Tibial artery (tissue), 4 donors: ENCODE measurements around the gene CYTH1.
"Not testable (repeated sequence)": the region's sequence is repeated elsewhere in the genome, so short reads cannot be mapped to it uniquely, and the experiment has no call there.

Source experiments
- DNase-seq, 2 donors: peaks; one replicate each; pipeline ENCODE4 v3.0.0-alpha.2; 2019
- H3K27ac ChIP-seq, 2 donors: fragments of 200-600 bp; sonication (generic) in 1 of 2; 1 replicate in 1 of 2; 2 replicates in 1 of 2; pipeline ENCODE4 v1.5.1; 2018 to 2019; ENCODE audit warnings: mild to moderate bottlenecking in 1 of 2
- H3K27me3 ChIP-seq, 2 donors: fragments of 200-600 bp; sonication (generic) in 1 of 2; one replicate each; pipeline versions ENCODE4 v1.5.1 to v1.6.0; 2016 to 2019
- H3K36me3 ChIP-seq, 3 donors: fragments of 200-600 bp; sonication (generic) in 2 of 3; one replicate each; pipeline ENCODE4 v1.5.1; 2016 to 2019; ENCODE audit warnings: mild to moderate bottlenecking in 2 of 3
- H3K4me1 ChIP-seq, 4 donors: fragments of 200-600 bp; sonication (generic) in 2 of 4; 1 replicate in 3 of 4; 2 replicates in 1 of 4; pipeline ENCODE4 v1.5.1; 2016 to 2019
- H3K4me3 ChIP-seq, 2 donors: fragments of 200-600 bp; sonication (generic) in 1 of 2; 1 replicate in 1 of 2; 2 replicates in 1 of 2; pipeline ENCODE4 v1.5.1; 2018 to 2019; ENCODE audit warnings: mild to moderate bottlenecking in 2 of 2
- H3K9me3 ChIP-seq, 3 donors: fragments of 200-600 bp; sonication (generic) in 1 of 3; one replicate each; pipeline ENCODE4 v1.5.1; 2016 to 2019
- intact Hi-C: fragments of 100-400 bp; cut with DNase I; formaldehyde crosslinking; loops from one replicate; pipeline ENCODE4 v1.15.0; 2023; ENCODE audit warnings: low total_unique reads
- TF ChIP-seq, protein P1 (sequence below), 2 experiments: fragments of 200-600 bp in 1 of 2; fragments of 450-650 bp in 1 of 2; IDR thresholded peaks; one replicate each; pipeline ENCODE4 v1.5.1; 2017 to 2019; ENCODE audit warnings: antibody characterized with exemption in 2 of 2, mild to moderate bottlenecking in 1 of 2, moderate library complexity in 1 of 2

The CYTH1 gene

DNA sequence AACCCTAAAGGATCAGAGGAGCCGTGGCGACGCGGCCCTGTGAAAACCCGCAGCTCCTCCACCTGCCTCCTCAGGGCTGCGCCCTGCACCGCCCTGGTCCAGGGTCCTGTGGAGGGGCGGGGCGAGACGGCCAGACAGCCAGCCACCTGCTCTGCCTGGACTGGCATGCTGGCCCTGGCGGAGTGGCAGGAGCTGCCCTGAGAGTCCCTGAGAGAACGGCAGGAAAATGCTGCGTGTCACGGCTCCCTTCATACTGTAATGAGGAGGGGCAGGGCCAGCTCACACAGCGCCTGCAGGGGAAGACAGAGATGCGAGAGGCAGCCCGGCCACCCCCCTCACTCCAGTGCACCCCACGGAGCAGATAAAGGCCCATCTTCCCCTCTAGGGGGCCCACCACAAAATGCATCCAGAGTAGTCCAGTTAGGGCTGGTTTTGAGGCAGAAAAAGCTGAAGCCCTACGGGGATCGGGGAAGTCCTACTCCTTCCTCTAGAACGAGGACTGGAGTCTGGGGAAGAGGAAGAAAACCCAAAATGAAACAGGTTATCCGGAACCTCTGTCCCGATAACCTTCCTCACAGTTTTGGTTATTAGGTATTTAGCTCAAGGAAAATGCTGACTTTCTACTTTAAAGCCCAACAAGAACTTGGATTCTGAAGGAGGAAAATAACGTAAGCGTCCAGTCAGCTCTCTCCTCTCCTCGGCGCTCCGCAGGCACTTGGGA, 107.3 kb downstream of the CYTH1 start:
- Histone ChIP-seq H3K4me3 (no peak overlapping the region), H3K36me3 (peaks cover 17 to 72% (median 58%) of the 10 kb centered on the region in 3 donors), H3K27me3 (no peaks in the 10 kb centered on the region), H3K4me1 (no peaks in the 10 kb centered on the region), H3K27ac (no peak overlapping the region), H3K9me3 (no peaks in the 10 kb centered on the region)
- DNase-seq: no peak
- intact Hi-C loops: no loop called here
- TF ChIP-seq, protein P1, sequence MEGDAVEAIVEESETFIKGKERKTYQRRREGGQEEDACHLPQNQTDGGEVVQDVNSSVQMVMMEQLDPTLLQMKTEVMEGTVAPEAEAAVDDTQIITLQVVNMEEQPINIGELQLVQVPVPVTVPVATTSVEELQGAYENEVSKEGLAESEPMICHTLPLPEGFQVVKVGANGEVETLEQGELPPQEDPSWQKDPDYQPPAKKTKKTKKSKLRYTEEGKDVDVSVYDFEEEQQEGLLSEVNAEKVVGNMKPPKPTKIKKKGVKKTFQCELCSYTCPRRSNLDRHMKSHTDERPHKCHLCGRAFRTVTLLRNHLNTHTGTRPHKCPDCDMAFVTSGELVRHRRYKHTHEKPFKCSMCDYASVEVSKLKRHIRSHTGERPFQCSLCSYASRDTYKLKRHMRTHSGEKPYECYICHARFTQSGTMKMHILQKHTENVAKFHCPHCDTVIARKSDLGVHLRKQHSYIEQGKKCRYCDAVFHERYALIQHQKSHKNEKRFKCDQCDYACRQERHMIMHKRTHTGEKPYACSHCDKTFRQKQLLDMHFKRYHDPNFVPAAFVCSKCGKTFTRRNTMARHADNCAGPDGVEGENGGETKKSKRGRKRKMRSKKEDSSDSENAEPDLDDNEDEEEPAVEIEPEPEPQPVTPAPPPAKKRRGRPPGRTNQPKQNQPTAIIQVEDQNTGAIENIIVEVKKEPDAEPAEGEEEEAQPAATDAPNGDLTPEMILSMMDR (IDR thresholded peaks at IDR 0.05): no peak

- DNase-seq: no peak
- H3K27ac ChIP-seq: no peak overlapping the region
- TF ChIP-seq, protein P1 (IDR thresholded peaks at IDR 0.05): no peak
- H3K4me3 ChIP-seq: no peak overlapping the region
- H3K36me3 ChIP-seq: peaks cover 14 to 66% (median 52%) of the 10 kb centered on the region in 3 donors
- H3K27me3 ChIP-seq: no peaks in the 10 kb centered on the region
- H3K4me1 ChIP-seq: no peaks in the 10 kb centered on the region
- H3K9me3 ChIP-seq: no peaks in the 10 kb centered on the region
- intact Hi-C loops: no loop called here
Observed at GRCh38 chr17:78674156-78674555, 107.9 kb downstream of the CYTH1 start.

GRCh38 chr17:78673395-78673794, 108.7 kb downstream of the CYTH1 start:
- no peak overlapping the region for H3K27ac ChIP-seq
- no peaks in the 10 kb centered on the region for H3K9me3 ChIP-seq
- intact Hi-C loops: no loop called here
- TF ChIP-seq, protein P1 (IDR thresholded peaks at IDR 0.05): no peak
- no peak overlapping the region for H3K4me3 ChIP-seq
- H3K4me1 ChIP-seq: no peaks in the 10 kb centered on the region
- DNase-seq: no peak
- H3K27me3 ChIP-seq: no peaks in the 10 kb centered on the region
- H3K36me3 ChIP-seq: peaks cover 14 to 58% (median 46%) of the 10 kb centered on the region in 3 donors

DNA sequence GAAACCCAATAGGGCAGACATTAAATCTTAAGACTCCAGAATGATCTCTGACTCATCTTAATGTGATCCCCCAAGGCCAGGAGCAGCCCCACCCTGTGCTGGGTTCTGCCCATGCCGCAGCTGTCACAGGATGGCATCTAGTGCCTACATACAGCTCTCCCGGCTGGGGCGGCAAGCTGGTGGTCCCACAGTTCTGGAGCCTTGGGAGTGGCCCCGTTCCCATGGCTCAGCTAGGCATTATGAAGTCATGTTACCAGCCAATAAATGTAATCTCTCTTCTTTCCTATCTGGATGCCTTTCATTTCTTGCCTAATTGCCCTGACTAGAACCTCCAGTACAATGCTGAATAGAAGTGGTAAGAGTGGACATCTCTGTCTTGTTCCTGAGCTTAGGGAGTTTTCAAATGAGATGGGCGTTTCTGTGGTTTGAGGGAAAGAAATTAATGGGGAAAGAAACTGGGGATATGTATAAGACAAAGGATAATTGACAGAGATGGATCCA, 109.2 kb downstream of the CYTH1 start:
- peak in 1 of 2 donors; percentile 30 for DNase-seq
- Histone ChIP-seq H3K27ac (no peak overlapping the region), H3K36me3 (peaks cover 14 to 54% (median 41%) of the 10 kb centered on the region in 3 donors), H3K4me1 (no peaks in the 10 kb centered on the region), H3K27me3 (no peaks in the 10 kb centered on the region), H3K9me3 (no peaks in the 10 kb centered on the region), H3K4me3 (no peak overlapping the region)
- intact Hi-C loops: no loop called here
- TF ChIP-seq, protein P1 (IDR thresholded peaks at IDR 0.05): no peak

DNA sequence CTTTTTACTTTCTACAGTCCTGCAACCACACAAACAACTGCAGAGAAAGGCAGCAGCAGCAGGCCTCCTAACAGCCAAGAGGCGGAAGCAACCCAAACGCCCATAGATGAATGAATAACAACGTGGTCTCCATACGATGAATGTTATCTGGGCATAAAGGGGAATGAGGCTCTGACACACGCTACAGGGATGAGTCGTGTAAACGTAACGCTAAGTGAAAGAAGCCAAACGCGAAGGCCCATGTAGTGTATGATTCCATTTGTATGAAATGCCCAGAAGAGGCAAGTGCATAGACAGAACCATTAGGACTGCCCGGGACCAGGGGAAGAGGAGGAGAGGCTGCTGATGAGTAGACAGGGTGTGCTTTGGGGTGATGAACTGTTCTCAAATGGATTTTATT, 110.1 kb downstream of the CYTH1 start:
- intact Hi-C loops: no loop called here
- H3K4me1 ChIP-seq: no peaks in the 10 kb centered on the region
- H3K27ac ChIP-seq: no peak overlapping the region
- H3K36me3 ChIP-seq: peaks cover 14 to 45% (median 32%) of the 10 kb centered on the region in 3 donors
- TF ChIP-seq, protein P1 (IDR thresholded peaks at IDR 0.05): no peak
- DNase-seq: no peak
- H3K27me3 ChIP-seq: no peaks in the 10 kb centered on the region
- no peak overlapping the region for H3K4me3 ChIP-seq
- no peaks in the 10 kb centered on the region for H3K9me3 ChIP-seq

DNA sequence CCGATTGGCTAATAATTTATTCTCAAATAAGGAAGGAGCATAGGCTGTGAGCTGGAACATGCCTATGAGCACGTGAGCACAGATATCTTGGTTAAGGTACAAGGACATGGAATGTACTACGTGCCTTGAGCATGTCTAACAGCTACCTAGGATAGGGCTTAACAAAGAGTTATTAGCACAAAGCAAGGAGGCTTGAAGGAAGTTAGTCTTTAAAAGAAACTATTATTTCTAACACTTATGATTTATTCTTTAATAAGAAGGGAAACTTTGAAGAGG, 110.4 kb downstream of the CYTH1 start:
- intact Hi-C loops, H3K27ac ChIP-seq, H3K9me3 ChIP-seq, DNase-seq, H3K27me3 ChIP-seq, H3K4me3 ChIP-seq, H3K4me1 ChIP-seq: not testable (repeated sequence)
- peaks cover 14 to 41% (median 28%) of the 10 kb centered on the region in 3 donors for H3K36me3 ChIP-seq
